Stimulated activated naive CD4-positive, alpha-beta T cell treated with Interleukin-2 at 50 U/mL for 16 hours (primary cell): ENCODE measurements around the gene ALG3.

Experiments used
- DNase-seq: peaks from one replicate; lab custom pipeline; 2025; lab: John Stamatoyannopoulos, UW

Gene ALG3

DNA sequence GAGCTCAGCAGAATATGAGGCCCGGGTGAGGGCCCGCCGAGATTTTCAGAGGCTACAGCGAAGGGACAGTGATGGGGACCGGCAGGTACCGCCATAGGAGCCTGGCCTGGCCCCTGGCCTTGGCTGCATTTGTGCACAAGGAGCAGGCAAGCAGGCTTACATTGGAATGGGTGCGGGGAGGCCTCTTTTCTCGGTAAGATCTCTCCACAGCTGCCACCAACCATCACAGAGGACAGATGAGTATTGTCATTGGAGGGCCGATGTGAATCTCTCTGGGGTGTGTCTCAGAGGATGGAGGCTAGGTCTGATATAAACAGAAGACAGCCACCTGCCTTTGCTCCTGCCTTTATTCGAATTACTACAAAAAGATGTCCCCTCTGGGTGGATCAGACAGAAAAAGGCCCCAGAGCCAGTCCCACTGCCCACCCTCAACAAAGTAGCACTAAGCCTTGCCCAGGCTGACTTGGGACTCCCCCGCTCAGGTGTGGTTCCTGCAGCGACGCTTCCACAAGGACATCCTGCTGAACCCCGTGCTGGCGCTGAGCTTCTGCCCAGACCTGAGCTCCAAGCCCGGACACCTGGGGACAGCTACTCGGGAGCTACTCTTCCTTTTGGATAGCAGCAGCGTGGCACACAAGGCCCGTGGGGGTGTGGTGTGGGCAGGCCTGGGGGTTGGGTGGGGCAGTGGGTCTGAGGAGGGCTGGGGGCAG lies 13.9 kb downstream of the ALG3 start:
- DNase-seq, result no peak

DNA sequence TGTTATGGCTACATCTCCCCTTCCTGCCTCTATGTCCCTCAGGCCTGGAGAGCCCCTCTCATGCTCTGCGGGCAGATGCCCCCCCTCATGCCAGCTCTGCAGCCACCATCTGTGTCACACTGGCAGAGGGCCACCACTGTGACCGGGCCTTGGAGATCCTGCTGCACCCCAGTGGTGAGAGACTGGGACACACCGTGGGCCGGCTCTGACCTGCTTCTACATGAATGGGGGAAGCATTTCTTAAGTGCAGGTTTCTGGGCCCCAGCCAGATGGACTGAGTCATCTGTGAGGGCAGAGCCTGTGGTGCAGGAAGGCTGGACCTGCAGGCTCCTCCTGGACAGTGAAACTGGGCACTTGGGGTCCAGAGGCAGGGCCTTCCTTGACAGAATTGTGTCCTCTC lies 14.5 kb downstream of the ALG3 start:
- DNase-seq, result no peak

DNA sequence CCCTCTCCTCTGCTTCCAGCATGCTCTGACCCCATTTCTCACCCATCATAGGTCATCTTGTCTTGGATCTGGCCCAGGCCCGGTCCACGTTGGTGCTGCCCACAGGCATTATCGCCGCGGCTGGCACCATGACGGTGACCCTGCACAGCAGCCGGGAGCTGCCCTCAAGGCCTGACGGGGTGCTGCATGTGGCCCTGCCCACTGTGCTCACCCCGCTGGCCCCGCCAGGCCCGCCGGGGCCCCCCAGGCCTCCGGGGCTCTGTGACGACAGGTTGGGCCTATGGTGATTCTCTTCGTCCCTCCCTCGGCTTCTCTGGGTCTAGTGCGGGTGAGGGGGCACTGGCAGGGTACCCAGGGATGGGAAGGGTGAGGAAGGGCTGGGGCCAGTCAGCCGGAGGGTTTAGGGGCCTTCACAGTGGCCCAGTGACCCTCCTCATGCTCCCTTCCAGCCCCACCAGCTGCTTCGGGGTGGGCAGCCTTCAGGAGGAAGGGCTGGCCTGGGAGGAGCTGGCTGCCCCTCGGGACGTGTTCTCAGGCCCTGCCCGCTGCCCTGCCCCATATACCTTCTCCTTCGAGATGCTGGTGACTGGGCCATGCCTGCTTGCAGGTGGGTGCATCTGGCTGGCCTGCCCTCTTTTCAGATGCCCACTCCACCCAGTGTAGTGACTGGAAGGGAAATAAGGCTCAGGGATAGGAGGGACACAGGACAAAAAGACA lies 15.5 kb downstream of the ALG3 start:
- no peak for DNase-seq

DNA sequence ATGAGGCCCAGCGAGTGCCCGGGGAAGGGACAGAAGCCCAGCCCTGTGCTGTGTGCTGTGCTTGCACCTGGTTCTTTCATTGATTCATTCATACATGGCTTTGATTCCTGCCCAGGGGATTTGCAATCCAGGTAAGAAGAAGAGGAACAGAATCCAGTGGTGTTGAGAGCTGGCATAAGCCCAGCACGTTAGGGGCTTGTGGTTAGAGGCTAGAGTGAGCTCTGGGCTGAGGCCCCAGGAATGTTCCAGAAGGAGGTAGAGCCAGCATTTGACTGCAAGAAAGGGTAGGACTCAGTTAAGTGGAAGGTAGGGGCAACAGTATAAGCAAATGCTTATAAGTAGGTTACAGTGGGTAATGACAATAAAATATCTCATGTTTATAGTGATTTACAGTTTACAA lies 17.1 kb downstream of the ALG3 start:
- no peak for DNase-seq

DNA sequence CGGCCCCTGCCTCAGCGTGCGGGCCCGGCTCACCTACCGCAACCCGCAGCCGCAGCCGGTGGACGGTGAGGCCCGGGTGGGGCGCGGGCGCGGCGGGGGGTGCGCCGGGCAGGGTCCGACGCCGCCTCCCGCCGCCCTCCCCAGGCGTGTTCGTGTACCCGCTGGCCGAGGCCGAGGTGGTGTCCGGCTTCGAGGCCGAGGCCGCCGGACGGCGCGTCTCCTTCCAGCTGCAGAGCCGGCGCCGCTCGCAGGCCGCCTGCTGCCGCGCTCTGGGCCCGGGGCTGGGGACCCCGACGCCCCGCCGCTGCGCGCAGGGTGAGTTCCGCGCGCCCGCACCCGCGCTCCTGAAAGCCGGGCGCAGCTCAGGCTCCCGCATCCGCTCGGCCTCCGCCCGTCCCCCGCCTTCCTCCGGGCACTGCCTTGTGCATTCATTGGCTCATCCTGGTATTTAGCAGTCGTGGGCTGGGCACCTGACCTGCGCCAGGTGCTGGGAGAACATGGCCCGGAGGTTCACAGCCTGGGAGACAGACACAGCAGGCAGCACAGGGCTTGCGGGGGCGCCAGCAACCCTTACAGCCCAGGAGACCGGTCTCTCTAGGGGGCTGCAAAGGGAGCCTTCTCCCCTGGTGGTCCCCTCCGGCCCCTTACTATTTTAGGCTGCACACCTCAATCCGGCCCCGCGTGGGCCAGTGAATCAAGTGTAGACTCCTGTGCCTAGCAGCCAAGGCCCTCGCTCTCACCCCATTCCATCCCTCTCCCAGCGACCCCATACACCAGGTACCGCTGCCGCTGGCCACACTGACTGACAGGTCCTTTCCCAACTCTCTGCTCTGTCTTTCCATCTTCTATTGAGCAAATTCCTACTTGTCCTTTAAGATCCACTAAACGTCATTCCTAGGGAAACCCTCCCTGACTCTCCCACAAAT lies 17.9 kb downstream of the ALG3 start:
- DNase-seq, result no peak

DNA sequence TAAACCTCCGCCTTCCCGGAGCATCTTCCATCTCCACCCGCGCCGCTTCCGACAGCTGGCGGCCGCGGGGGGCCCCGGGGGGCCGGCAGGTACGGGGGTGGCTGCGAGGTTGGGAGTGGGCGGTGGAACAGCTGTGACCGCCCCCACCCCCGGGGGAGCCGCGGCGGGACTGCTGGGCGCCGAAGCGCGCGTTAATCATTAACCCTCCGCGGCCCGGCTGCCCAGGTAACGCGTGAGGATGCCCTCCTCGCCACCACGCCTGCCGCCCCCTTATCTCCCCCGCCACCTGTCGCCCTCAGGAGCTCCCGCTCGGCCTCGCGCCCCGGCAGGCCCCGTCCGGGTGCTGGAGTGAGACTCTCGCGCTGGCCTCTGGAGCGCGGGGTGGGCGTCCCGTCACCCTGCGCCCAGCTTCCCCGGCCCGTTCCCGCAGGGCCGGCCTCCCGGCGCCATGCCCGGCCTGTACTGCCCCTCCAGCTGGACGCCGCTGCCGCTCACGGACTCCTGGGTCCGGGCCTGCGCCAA lies 18.6 kb downstream of the ALG3 start:
- no peak for DNase-seq

DNA sequence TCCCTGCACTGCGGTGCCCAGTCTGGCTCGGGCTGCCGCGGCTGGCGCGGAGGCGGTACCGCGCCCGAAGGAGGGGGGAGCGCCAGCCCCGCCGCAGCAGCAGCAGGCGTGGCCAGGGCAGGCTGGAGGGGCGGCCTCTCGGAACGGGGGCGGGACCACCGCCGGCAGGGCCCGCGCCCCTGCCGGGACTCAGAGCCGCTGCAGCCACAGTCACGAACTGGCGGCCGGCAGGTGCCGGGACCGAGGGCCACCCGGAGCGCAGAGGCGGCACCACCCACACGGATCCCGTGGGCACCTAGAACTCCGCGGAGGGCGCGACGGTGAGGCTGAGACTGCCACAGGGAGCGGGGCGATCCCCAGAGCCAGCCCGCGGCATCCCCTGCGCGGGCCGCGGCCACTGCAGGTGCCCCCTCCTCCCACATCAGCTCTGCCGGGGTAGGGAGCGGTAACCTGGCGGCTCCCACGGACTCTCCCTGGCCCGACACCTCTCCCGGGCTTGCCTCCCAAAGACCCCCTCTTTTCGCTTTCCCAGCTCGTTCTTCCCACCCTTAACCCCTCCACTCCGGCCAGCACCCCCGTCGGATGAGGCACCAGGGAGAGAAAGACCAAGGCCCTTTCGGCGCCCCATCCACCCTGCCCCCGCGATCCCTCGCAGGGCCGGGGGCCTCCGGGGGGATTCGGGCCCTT lies 19.2 kb downstream of the ALG3 start, which contains the start of gene VWA5B2:
TSS of gene VWA5B2 (plus strand) at position 192 of the 687 bp plus-strand sequence. CDS start 944 bp downstream, outside the sequence.
- peak; percentile 76 for DNase-seq

DNA sequence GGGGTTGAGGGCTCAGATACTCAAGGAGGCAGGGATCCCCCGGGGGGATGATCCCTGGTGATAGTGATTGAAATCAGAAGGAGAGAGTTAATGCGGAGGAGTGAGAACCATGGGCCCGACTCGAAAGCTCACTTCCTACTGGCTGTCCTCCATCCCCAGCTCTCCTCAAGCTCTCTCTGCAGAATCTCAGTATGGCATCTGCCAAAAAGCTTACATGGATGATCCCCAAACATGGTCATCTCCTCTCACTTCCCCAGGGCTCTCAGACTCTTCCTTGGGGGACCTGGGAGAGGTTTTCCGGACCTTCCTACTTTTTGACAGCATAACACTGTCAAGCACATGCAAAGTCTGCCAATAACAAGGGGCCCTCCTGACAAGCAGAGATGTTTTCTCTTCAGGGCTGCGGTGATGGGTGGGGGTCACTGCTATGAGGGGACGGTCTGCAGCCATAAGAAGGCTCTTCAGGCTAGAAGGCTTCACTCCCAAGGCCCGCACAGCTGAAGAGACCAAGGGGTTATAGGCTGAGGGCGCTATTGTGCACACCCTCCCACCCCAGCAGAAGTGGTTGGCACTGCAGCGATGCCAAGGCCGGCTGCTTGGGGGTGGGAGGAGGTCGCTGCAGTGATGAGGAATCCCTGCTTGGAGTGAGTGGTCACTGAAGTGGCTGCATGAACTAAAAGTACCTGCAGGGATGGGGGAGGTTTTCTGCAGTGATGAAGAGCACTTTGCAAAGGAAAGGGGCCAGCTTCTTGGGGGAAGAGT lies 20.2 kb downstream of the ALG3 start:
- no peak for DNase-seq

DNA sequence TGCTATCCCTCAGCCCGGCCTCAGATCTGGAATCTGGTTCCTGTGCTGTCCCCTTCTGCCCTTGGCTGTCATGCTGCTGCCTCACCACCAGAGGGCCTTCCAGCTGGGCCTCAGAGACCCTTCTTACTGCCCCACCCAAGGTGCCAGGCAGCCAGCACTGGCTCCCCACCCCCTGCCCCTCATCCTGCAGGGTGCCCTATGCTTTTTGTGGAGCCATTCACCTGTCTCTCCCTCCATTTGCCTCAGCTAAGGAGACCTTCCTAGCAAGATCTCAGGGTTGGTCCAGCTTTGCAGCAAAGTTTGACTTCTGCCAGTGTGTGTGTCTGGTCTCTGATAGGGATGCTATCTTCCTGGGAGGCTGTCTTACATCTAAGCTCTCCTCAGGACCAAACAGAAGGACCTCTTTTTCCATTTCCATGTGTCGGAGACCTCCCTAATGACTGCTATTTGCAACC lies 21.3 kb downstream of the ALG3 start:
- peak; percentile 40 for DNase-seq

DNA sequence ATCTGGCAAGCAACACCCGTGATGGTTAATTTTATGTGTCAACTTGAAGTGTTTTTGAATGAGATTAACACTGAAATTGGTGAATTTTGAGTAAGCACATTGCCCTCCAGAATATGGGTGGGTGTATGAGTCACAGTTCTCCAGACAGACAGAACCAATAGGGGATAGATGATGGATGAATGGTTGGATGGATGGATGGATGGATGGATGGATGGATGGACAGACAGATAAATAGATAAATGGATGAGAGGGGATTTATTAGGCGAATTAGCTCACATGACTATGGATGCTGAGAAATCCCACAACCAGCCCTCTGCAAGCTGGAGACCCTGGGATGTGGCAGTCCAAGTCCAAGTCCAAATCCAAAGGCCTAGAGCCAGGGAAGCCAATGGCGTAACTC lies 24.8 kb downstream of the ALG3 start:
- DNase-seq, result no peak

DNA sequence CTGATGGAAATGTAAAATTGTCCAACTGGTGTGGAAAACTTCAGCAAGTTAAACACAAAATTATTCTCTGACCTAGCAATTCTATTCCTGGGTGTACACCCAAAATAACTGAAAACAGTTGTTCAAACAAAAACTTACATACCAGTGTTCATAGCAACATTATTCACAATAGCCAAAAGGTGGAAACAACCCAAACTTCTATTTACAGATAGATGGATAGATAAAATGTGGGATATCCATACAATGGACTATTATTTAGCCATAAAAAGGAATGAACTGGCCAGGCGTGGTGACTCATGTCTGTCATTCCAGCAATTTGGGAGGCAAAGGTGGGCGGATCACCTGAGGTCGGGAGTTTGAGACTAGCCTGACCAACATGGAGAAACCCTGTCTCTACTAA lies 26.2 kb downstream of the ALG3 start:
- no peak for DNase-seq

DNA sequence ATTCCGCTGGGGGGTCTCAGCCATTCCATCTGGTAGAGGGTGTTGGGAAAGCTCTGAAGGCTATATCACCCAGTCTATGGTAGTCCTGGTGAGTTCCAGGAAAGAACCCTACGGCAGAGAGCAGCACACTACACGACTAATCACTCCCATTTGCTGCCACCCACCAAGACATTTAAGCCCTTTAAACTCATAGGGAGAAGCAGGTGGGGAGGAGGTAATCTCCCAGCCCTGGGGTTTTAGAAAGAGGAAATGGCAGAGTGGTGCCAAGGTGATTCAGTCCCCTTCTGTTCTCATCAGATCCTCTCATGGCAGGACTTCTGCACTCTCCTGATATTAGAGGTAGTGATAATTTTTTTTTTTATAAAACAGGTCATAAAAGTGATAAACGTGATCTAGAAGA lies 29.9 kb downstream of the ALG3 start:
- DNase-seq, result no peak

DNA sequence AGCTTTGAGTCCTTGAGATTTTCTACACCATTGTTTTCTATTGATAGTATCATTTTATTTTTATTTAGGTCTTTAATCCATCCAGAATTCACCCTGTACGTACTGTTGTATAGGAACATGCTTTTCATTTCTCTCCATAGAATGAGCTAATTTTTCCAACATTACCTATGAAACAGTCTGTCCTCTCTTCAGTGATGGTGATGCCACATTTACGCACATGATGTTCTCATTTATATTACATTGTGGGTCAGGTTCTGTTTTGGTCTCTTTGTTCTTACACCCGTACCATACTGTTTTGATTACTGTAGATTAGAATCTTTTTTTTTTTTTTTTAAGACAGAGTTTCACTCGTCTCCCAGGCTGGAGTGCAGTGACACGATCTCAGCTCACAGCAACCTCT lies 37.0 kb downstream of the ALG3 start:
- DNase-seq, result no peak

DNA sequence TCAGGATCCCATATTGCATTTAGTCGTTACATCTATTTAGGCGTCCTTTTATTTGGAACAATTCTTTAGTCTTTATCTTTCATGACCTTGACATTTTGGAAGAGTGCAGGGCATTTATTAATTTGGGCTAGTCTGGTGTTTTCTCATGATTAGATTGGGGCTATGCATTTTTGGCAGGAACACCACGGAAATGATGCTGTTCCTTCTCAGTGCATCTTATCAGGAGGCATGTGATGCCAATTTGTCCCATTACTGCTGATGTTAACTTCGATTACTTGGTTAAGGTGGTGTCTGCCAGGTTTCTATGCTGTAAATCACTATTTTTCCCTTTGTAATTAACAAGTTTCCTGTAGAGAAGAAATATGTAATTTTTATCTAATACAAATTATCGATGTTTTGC lies 37.5 kb downstream of the ALG3 start:
- DNase-seq, result no peak

DNA sequence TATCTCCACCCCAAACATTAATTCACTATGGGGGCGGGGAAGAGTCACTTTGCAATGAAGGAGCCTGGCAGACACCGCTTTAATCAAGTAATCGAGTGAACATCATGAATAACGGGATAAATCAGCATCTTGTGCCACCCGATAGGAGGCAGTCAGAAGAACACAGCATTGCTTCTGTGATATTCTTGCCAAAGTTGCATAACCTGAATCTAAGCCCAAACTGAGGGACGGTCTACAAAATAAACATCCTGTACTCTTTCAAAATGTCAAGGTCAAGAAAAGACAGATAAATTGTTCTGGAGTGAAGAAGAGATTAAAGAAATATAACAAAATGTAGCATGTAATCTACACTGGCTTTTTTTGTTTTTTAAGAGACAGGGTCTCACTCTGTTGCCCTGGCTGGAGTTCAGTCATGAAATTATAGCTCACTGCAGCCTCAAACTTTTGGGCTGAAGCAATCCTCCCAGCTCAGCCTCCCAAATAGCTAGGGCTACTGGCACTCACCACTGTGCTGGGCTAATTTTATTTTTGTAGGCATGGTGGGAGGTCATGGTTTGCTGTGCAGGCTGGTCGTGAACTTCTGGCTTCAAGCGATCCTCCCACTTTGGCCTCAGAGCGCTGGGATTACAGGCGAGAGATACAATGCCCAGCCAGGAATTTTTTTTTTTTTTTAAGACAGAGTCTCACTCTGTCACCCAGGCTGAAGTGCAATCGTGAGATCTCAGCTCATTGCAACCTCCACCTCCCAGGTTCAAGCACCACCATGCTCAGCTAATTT lies 39.4 kb downstream of the ALG3 start:
- DNase-seq, result no peak

DNA sequence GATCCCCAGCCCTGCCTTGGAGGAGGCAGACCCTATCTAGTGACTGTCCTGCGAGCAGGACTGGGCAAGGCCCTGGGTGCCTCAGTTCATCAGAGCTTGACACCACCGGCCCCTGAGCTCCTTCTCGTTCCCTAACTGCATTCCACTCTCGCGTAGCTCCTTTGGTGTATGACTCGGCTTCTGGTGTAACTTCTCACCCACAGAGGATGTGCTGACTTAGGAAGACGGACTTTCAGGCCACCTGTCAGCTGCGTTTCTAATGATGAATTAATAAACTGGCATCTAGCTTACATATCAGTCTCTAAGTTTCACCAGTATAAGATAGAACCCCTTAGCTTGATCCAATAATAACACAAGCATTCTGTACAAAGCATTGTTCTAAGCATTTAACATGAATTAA lies 45.2 kb downstream of the ALG3 start:
- no peak for DNase-seq

DNA sequence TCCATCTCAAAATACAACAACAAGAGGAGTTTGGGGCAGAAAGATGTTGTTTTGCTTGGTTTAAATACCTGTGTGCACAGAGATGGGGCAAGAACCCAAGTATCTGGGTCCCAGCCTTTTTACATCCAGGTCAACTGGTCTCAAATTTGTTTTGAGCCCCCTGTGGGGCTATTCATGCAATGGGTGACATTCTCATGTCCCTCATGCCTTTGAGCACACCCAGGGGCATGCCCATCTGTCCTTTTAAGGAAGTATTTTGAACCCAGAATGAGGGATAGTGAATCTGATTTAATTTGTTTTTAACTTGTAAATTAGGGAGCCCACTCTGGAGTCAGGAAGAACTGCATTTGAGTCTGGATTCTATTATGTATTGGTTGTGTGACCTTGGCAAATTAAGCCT lies 47.9 kb downstream of the ALG3 start:
- DNase-seq, result no peak

DNA sequence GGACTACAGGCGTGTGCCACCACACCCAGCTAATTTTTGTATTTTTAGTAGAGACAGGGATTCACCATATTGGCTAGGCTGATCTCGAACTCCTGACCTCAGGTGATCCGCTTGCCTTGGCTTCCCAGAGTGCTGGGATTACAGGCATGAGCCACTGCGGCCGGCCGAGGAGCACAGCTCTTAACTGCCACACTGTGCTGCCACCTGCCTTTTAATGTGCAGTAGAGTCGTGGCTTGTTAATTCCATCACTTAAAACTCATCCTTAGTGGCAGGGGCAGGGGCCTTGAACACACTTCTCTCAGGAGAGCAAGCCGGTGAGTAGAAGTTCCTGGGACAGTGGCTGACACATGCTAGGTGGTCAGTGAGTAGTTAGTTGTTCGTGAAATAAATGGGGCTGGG lies 50.3 kb downstream of the ALG3 start:
- DNase-seq, result no peak

DNA sequence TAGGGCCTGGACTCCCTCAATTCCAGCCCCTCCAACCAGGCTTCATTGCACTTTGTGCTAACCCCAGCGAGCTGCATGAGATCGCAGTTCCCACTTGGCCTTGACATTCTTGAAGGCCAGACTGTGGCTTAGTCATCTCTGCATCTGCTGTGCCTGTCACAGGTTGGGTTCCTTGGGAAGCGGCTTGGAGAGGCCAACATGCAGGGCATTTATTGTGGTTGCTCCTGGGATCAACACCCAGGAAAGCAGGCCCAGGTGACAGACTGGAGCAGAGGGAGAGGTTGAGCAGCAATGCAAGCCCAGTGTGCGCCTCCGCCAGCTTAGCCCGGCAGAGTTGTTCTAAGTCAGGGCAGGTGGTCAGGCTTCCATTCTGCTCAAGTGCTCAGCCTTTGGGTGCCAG lies 52.2 kb downstream of the ALG3 start:
- DNase-seq, result no peak

DNA sequence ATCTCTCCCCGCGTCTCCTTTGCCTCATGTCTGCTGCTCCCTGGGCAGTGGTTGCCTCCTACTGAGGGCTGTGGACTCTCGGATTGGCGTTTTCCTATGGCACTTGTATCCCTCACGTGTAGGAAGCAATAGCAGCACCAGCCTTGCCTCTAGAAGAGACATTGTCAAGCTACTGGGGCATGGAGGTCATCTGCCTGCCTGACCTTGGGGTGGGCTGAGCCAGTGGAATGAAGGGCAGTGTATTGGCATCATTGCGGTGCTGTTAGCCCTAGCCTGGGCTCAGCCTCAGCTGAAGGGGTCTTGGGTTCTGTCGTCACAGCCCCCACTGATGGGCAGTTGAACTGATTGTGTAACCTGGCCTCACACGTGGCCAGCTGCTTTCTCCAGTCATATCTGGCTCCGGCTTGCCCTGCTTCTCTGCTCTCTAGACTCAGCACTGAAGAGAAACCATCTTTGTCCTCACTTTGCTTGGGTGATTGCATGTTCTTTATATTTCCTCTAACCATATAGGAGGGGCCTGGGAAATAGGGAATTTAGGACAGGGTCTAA lies 54.7 kb downstream of the ALG3 start:
- no peak for DNase-seq
